Measurements from ENCODE around the gene SH3D19. TPM values are rescaled to one million over a fixed set of nuclear protein-coding genes. Genes with fewer than 3 reads are reported as not detected.
"Not testable (repeated sequence)": the region's sequence is repeated elsewhere in the genome, so short reads cannot be mapped to it uniquely, and the experiment has no call there.

SH3D19 gene
- total RNA-seq, 1 experiment from 2014 or later = not detected

DNA sequence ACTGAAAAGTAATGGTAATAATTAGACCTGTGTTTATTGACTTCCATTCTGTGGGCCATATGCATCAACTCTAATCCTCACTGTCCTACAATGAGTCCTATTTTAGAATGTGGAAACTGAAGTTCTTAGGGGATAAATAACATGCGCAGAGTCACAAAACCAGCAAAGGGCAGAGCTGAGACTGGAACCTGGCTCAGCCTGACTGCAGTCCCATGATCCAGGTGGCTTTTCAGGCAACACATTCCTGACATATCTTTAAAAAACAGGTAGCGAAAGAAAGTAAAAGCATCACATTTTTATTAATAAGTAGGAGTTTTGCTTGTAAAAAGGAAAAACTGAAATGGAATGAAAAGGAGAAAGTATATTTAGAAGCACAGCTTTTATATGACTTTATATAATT, 83.1 kb downstream of the SH3D19 start:
- Histone ChIP-seq H4K20me1 (ENCODE audit: insufficient read depth, low read depth, low read length) (no peaks in the 10 kb centered on the region), H3K36me3 (ENCODE audit: insufficient read depth, low read length) (no peaks in the 10 kb centered on the region), H2AFZ (ENCODE audit: low read length) (no peak overlapping the region), H3K4me1 (ENCODE audit: low read length) (no peaks in the 10 kb centered on the region), H3K27me3 (ENCODE audit: low read length) (no peaks in the 10 kb centered on the region), H3K4me2 (ENCODE audit: low read depth, low read length, poor library complexity, severe bottlenecking) (no peak overlapping the region), H3K79me2 (ENCODE audit: low read length) (no peaks in the 10 kb centered on the region), H3K27ac (ENCODE audit: low read length) (no peak overlapping the region), H3K9me2 (replicated peaks; ENCODE audit: insufficient read depth, low read length) (no peaks in the 10 kb centered on the region), H3K4me3 (ENCODE audit: low read length) (no peak overlapping the region), H3K9me3 (ENCODE audit: low read length) (no peaks in the 10 kb centered on the region), H3K9ac (ENCODE audit: low read length) (no peak overlapping the region)
- no peak for DNase-seq

DNA sequence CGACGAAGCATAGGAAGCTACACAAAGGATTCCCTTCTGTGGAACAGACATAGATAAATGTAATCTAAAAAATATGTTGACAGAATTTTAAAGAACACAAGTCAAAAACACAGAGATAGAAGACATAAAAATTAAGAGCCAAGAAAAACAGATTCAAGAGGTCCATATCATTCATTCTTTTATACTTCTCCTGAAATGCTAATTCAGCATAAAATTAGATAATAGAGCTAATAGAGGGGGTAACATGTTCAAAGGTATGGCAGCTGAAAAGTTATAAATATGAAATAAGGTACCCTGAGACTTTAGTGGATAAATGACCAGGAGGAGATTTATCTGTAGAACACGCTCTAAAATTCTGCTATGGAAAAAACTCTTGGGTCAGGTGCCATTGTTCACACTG, 85.8 kb downstream of the SH3D19 start:
- Histone ChIP-seq H4K20me1 (ENCODE audit: insufficient read depth, low read depth, low read length) (no peaks in the 10 kb centered on the region), H3K4me2 (ENCODE audit: low read depth, low read length, poor library complexity, severe bottlenecking) (no peak overlapping the region), H2AFZ (ENCODE audit: low read length) (no peak overlapping the region), H3K9ac (ENCODE audit: low read length) (no peak overlapping the region), H3K27me3 (ENCODE audit: low read length) (no peaks in the 10 kb centered on the region), H3K27ac (ENCODE audit: low read length) (no peak overlapping the region), H3K9me2 (replicated peaks; ENCODE audit: insufficient read depth, low read length) (no peaks in the 10 kb centered on the region), H3K36me3 (ENCODE audit: insufficient read depth, low read length) (no peaks in the 10 kb centered on the region), H3K4me1 (ENCODE audit: low read length) (no peaks in the 10 kb centered on the region), H3K9me3 (ENCODE audit: low read length) (no peaks in the 10 kb centered on the region), H3K4me3 (ENCODE audit: low read length) (no peak overlapping the region), H3K79me2 (ENCODE audit: low read length) (no peaks in the 10 kb centered on the region)
- no peak for DNase-seq

DNA sequence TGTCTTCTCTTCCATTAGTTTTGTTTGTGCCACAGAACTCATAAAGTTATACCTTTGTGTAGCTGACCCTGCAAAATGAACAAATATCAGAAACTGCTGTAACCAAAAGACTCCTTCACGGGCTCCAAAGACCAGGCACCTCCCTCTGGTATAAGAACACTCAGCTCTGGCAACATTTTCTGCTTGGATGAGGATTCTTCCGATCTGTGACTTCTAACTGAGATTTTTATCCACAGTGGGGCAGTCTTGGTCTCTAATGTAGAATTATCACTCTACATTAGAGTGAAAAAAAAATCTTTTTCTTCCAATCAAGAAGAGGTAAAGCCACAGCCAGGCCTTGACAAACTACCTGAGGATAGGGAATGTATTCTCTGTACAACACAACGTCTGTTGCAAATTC, 86.9 kb downstream of the SH3D19 start:
- Histone ChIP-seq H3K4me3 (ENCODE audit: low read length) (no peak overlapping the region), H4K20me1 (ENCODE audit: insufficient read depth, low read depth, low read length) (no peaks in the 10 kb centered on the region), H3K4me2 (ENCODE audit: low read depth, low read length, poor library complexity, severe bottlenecking) (no peak overlapping the region), H3K9ac (ENCODE audit: low read length) (no peak overlapping the region), H3K27me3 (ENCODE audit: low read length) (no peaks in the 10 kb centered on the region), H3K9me3 (ENCODE audit: low read length) (no peaks in the 10 kb centered on the region), H3K9me2 (replicated peaks; ENCODE audit: insufficient read depth, low read length) (no peaks in the 10 kb centered on the region), H3K79me2 (ENCODE audit: low read length) (no peaks in the 10 kb centered on the region), H2AFZ (ENCODE audit: low read length) (no peak overlapping the region), H3K4me1 (ENCODE audit: low read length) (no peaks in the 10 kb centered on the region), H3K27ac (ENCODE audit: low read length) (no peak overlapping the region), H3K36me3 (ENCODE audit: insufficient read depth, low read length) (no peaks in the 10 kb centered on the region)
- no peak for DNase-seq

DNA sequence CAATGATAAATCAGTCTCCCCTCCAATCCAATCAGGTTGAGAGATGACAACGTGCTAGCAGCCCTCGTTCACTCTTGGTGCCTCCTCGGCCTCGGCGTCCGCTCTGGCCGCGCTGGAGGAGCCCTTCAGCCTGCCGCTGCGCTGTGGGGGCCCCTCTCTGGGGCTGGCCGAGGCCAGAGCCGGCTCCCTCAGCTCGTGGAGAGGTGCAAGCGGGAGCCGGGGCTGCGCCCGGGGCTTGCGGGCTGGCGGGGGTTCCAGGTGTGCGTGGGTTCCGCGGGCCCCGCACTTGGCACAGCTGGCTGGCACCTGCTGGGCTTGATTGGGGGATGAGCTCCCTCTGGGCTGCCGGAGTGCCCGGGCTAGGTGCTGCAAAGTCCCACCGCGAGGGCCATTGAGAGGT, 89.4 kb downstream of the SH3D19 start:
- no peak for DNase-seq
- Histone ChIP-seq H3K36me3 (ENCODE audit: insufficient read depth, low read length) (no peaks in the 10 kb centered on the region), H3K27ac (ENCODE audit: low read length) (no peak overlapping the region), H2AFZ (ENCODE audit: low read length) (no peak overlapping the region), H3K9me3 (ENCODE audit: low read length) (no peaks in the 10 kb centered on the region), H3K27me3 (ENCODE audit: low read length) (no peaks in the 10 kb centered on the region), H3K9me2 (replicated peaks; ENCODE audit: insufficient read depth, low read length) (no peaks in the 10 kb centered on the region), H3K9ac (ENCODE audit: low read length) (no peak overlapping the region), H3K4me2 (ENCODE audit: low read depth, low read length, poor library complexity, severe bottlenecking) (no peak overlapping the region), H4K20me1 (ENCODE audit: insufficient read depth, low read depth, low read length) (no peaks in the 10 kb centered on the region), H3K4me3 (ENCODE audit: low read length) (no peak overlapping the region), H3K79me2 (ENCODE audit: low read length) (no peaks in the 10 kb centered on the region), H3K4me1 (ENCODE audit: low read length) (no peaks in the 10 kb centered on the region)

DNA sequence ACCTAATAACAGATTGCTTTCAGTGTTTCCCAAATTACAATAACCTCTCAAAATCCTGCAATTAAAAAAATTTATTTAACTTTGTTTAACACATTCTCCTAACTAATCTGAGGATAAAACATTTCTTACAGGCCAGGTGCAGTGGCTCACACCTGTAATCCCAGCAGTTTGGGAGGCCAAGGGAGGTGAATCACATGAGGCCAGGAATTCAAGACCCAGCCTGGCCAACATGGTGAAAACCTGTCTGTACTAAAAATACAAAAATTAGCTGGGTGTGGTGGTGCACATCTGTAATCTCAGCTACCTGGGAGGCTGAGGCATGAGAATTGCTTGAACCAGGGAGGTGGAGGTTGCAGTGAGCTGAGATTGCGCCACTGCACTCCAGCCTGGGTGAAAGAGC, 90.0 kb downstream of the SH3D19 start:
- not testable (repeated sequence) for H3K9ac ChIP-seq (ENCODE audit: low read length); H3K9me2 ChIP-seq (replicated peaks; ENCODE audit: insufficient read depth, low read length); H3K4me3 ChIP-seq (ENCODE audit: low read length); H3K4me2 ChIP-seq (ENCODE audit: low read depth, low read length, poor library complexity, severe bottlenecking); DNase-seq; H3K9me3 ChIP-seq (ENCODE audit: low read length); H3K4me1 ChIP-seq (ENCODE audit: low read length); H3K27ac ChIP-seq (ENCODE audit: low read length); H3K36me3 ChIP-seq (ENCODE audit: insufficient read depth, low read length); H3K27me3 ChIP-seq (ENCODE audit: low read length); H4K20me1 ChIP-seq (ENCODE audit: insufficient read depth, low read depth, low read length); H3K79me2 ChIP-seq (ENCODE audit: low read length); H2AFZ ChIP-seq (ENCODE audit: low read length)

DNA sequence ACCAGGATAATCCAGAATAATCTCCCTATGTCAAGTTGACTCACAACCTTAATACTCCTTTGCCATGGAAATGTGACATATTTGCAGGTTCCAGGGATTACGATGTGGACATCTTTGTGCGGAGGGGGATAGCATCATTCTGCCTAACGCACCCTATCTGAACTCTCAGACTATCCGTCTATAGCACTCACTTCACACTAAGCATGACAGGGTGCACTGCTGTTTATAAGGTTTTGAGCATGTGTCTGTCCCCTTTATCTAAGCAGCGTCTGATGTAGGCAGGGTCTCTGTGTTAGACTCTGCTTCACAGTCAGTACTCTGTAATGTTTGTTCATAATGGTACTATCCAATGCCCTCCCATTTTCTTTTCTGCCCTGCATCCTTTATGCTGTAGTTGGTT, 91.8 kb downstream of the SH3D19 start:
- Histone ChIP-seq H3K4me1 (ENCODE audit: low read length) (no peaks in the 10 kb centered on the region), H3K4me2 (ENCODE audit: low read depth, low read length, poor library complexity, severe bottlenecking) (no peak overlapping the region), H3K36me3 (ENCODE audit: insufficient read depth, low read length) (no peaks in the 10 kb centered on the region), H2AFZ (ENCODE audit: low read length) (no peak overlapping the region), H4K20me1 (ENCODE audit: insufficient read depth, low read depth, low read length) (no peaks in the 10 kb centered on the region), H3K79me2 (ENCODE audit: low read length) (no peaks in the 10 kb centered on the region), H3K9me2 (replicated peaks; ENCODE audit: insufficient read depth, low read length) (no peaks in the 10 kb centered on the region), H3K9me3 (ENCODE audit: low read length) (no peaks in the 10 kb centered on the region), H3K27ac (ENCODE audit: low read length) (no peak overlapping the region), H3K27me3 (ENCODE audit: low read length) (no peaks in the 10 kb centered on the region), H3K9ac (ENCODE audit: low read length) (no peak overlapping the region), H3K4me3 (ENCODE audit: low read length) (no peak overlapping the region)
- no peak for DNase-seq

DNA sequence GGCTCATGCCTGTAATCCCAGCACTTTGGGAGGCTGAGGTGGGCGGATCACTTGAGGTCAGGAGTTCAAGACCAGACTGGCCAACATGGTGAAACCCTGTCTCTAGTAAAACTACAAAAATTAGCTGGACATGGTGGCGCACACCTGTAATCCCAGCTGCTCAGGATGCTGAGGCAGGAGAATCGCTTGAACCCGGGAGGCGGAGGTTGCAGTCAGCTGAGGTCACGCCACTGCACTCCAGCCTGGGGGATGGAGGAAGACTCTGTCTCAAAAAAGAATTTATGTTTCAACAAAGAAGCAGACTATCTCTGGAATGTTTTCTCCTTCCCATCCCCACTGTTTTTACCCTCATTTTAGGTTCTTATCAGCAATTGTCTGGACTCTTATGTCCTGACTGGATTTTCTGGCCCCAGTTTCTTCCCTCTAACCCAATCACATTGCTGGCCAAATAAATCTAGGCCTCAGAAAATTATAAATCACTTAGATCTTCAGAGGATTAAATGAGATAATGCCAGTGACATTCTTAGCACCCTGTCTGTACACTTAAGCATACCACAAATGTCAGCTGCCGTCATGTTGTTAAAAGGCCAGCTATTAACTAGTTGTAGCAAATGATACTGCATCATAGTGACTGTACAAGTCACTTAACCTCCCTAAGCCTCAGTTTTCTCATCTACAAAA, 93.3 kb downstream of the SH3D19 start:
- Histone ChIP-seq H3K4me3 (ENCODE audit: low read length) (no peak overlapping the region), H2AFZ (ENCODE audit: low read length) (no peak overlapping the region), H3K36me3 (ENCODE audit: insufficient read depth, low read length) (no peaks in the 10 kb centered on the region), H3K4me1 (ENCODE audit: low read length) (no peaks in the 10 kb centered on the region), H3K4me2 (ENCODE audit: low read depth, low read length, poor library complexity, severe bottlenecking) (no peak overlapping the region), H3K9me3 (ENCODE audit: low read length) (no peaks in the 10 kb centered on the region), H3K27me3 (ENCODE audit: low read length) (no peaks in the 10 kb centered on the region), H3K27ac (ENCODE audit: low read length) (no peak overlapping the region), H3K9ac (ENCODE audit: low read length) (no peak overlapping the region), H4K20me1 (ENCODE audit: insufficient read depth, low read depth, low read length) (no peaks in the 10 kb centered on the region), H3K79me2 (ENCODE audit: low read length) (no peaks in the 10 kb centered on the region), H3K9me2 (replicated peaks; ENCODE audit: insufficient read depth, low read length) (no peaks in the 10 kb centered on the region)
- no peak for DNase-seq

DNA sequence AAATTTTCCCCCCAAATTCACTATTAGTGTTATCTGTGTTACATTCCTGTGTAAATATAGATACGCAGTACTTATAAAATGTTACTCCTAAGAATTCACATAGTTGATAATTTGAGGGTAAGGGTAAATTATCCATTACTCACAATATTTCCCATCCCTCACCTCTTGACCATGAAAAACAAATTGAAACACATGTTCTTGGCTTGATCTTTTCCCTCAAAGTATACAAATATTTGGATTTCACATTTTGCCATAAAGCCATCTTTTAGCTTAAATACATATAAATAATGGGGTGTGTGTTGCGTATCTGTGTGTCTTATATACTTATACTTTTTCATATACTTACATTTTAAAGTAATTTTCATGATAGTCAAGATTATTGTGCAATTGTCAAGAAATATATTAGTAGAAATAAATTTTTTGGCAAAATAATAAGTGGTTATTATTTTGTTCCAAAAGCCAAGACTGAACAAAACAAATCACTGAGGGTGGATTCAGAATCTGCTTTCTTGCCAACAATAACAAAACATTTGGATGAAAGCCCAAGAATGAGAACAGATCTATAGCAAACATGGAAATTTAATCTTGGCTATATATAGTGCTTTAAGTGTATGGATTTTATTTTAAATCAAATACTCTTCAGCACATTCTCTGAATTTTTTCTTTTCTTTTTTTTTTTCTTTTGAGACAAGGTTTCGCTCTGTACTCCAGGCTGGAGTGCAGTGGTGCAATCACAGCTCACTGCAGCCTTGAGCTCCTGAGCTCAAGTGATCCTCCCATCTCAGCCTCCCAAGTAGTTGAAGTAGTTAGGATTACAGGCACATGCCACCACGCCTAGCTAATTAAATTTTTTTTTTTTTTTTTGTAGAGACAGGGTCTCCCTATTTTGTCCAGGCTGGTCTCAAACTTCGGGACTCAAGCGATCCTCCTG, 97.0 kb downstream of the SH3D19 start:
- Histone ChIP-seq H3K79me2 (ENCODE audit: low read length) (no peaks in the 10 kb centered on the region), H4K20me1 (ENCODE audit: insufficient read depth, low read depth, low read length) (no peaks in the 10 kb centered on the region), H3K4me3 (ENCODE audit: low read length) (no peak overlapping the region), H3K27ac (ENCODE audit: low read length) (no peak overlapping the region), H2AFZ (ENCODE audit: low read length) (no peak overlapping the region), H3K4me1 (ENCODE audit: low read length) (no peaks in the 10 kb centered on the region), H3K4me2 (ENCODE audit: low read depth, low read length, poor library complexity, severe bottlenecking) (no peak overlapping the region), H3K9ac (ENCODE audit: low read length) (no peak overlapping the region), H3K36me3 (ENCODE audit: insufficient read depth, low read length) (no peaks in the 10 kb centered on the region), H3K27me3 (ENCODE audit: low read length) (no peaks in the 10 kb centered on the region), H3K9me3 (ENCODE audit: low read length) (no peaks in the 10 kb centered on the region), H3K9me2 (replicated peaks; ENCODE audit: insufficient read depth, low read length) (no peaks in the 10 kb centered on the region)
- DNase-seq = no peak

Measured in Karpas-422 (cell line).